ENCODE data around the gene PTRHD1.

Gene PTRHD1

DNA sequence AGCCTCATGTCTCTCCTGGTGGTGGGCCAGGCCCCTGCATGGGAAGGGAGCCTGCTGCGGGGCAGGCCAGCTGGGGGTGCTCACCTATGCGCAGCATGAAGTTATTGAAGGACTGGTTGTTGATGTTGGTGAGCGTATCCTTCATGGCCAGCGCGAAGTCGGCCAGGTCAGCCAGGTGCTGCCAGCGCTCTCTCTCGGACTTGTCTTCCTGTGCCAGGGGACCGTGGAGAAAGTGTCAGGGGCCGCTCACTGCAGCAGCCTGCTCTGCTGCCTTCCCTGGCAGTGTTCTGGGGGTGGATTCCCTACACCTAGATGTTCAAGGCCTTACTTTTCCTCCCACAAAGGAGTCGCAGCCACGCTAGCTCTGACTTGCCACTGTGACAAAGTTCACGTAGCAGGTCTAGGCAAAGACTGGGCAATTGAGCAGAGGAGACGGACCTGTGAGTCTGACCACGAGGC lies 28.3 kb upstream of the PTRHD1 start:
- Histone ChIP-seq H3K36me3 (replicated peaks) (peaks cover 7% of the 10 kb centered on the region), H3K27me3 (replicated peaks) (no peaks in the 10 kb centered on the region), H3K4me3 (ENCODE audit: low read depth, low read length) (no peak overlapping the region), H3K27ac (no peak overlapping the region)
- no peak for DNase-seq
- in situ Hi-C loops (cut with HindIII; ENCODE audit: low pct_ligation_motif_present, low sequenced_read_pairs): no loop called here
- TF ChIP-seq, protein P1, sequence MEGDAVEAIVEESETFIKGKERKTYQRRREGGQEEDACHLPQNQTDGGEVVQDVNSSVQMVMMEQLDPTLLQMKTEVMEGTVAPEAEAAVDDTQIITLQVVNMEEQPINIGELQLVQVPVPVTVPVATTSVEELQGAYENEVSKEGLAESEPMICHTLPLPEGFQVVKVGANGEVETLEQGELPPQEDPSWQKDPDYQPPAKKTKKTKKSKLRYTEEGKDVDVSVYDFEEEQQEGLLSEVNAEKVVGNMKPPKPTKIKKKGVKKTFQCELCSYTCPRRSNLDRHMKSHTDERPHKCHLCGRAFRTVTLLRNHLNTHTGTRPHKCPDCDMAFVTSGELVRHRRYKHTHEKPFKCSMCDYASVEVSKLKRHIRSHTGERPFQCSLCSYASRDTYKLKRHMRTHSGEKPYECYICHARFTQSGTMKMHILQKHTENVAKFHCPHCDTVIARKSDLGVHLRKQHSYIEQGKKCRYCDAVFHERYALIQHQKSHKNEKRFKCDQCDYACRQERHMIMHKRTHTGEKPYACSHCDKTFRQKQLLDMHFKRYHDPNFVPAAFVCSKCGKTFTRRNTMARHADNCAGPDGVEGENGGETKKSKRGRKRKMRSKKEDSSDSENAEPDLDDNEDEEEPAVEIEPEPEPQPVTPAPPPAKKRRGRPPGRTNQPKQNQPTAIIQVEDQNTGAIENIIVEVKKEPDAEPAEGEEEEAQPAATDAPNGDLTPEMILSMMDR (IDR thresholded peaks at IDR 0.05; ENCODE audit: low read depth, low read length, missing control alignments): peak; percentile 3

DNA sequence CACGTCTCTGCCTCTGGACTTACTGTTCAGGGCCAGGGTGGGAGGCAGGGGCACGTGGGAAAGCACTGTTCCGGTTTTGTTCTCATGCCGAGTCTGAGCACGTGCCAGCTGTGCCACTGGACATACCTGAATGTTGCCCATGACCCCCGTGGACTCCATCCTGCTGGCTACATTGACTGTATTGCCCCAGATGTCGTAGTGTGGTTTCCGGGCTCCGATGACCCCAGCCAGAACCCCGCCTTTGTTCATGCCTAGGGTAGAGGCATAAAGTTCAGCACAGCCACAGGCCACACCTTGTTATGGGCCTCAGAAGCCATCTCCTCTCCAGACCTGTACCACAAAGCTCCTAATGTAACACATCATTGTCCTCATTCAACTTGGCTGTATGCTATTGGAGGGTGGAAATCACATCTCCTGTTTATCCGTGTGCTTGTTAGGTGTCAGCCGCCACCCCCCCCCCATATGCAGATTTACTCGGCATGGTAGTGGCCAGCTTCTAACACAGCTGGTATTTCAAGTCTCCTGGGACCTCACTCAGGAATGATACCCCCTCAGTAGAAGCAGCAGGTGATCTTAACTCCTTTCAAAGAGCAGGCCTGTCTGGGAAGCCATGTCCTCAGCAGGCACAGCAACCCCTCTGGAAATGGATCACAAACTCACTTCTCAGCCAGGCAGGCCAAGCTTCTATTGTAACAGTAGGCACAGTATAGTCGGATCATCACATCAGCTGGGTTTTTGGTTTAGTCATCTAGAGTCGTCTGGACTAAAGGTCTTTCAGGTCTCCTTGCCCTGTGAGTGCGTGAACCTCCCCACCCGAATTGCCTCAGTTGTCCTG lies 27.6 kb upstream of the PTRHD1 start:
- no peak for DNase-seq
- TF ChIP-seq, protein P1 (IDR thresholded peaks at IDR 0.05; ENCODE audit: low read depth, low read length, missing control alignments): no peak

DNA sequence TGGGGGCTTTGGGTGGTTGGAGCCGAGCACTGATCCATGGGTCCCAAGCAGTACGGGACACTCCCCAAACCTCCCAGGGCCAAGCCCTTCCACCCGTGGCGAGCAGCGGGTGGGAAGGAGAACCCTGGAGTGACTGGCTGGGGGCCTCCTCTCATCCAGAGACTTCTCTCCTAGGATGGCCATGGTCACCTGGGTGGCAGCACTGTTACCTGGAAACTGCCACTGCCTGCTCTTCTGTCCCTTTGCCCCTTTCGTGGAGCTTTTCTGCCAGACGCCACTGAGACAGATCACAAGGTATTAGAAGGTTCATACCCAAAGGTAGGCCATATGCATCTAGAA lies 27.0 kb upstream of the PTRHD1 start:
- Histone ChIP-seq H3K4me3 (ENCODE audit: low read depth, low read length) (no peak overlapping the region), H3K27me3 (replicated peaks) (no peaks in the 10 kb centered on the region), H3K27ac (no peak overlapping the region), H3K36me3 (replicated peaks) (peaks cover 7% of the 10 kb centered on the region)
- DNase-seq: no peak
- TF ChIP-seq, protein P1 (IDR thresholded peaks at IDR 0.05; ENCODE audit: low read depth, low read length, missing control alignments): no peak
- in situ Hi-C loops (cut with HindIII; ENCODE audit: low pct_ligation_motif_present, low sequenced_read_pairs): no loop called here

More for the DNA sequence above, 27.6 kb upstream of the PTRHD1 start:
- in situ Hi-C loops (cut with HindIII; ENCODE audit: low pct_ligation_motif_present, low sequenced_read_pairs): no loop called here
- Histone ChIP-seq H3K27me3 (replicated peaks) (no peaks in the 10 kb centered on the region), H3K4me3 (ENCODE audit: low read depth, low read length) (no peak overlapping the region), H3K36me3 (replicated peaks) (peaks cover 7% of the 10 kb centered on the region), H3K27ac (no peak overlapping the region)

DNA sequence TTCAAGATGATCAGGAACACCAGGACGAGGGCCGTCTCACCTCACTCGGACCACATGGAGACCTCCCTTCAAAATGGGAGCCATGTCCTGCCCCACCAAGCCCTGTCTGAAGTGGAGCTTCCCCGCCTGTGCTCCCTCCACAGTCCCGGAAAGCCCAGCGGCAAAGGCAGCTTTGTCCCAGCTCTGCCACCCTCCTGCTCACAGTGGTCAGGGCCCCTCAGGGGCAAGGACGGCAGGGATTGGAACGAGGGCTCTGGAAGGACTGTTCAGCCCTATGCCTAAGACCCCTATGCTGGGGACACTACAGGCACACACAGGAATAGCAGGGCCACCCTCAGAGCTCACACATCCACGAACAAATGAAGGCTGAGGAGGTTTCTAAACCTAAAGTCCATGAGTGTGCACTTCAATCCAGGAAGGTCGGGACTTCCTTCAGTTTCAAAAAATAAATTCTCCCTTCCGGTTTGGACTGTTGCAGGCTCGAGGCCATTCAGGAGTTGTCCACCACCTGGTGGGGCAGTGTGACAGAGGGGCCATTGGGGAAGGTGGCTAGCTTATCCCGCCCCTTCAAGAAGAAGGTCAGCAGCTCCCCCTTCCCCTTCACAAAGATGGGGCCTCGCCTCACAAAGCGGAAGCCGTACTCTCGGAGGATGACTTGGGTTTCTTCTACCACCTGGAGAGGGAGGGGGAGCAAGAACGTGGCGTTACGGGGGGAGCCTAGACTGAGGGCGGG lies 26.4 kb upstream of the PTRHD1 start:
- Histone ChIP-seq H3K4me3 (ENCODE audit: low read depth, low read length) (no peak overlapping the region), H3K36me3 (replicated peaks) (peaks cover 7% of the 10 kb centered on the region), H3K27ac (peak overlapping the region; percentile 5), H3K27me3 (replicated peaks) (no peaks in the 10 kb centered on the region)
- TF ChIP-seq, protein P1 (IDR thresholded peaks at IDR 0.05; ENCODE audit: low read depth, low read length, missing control alignments): no peak
- no peak for DNase-seq
- in situ Hi-C loops (cut with HindIII; ENCODE audit: low pct_ligation_motif_present, low sequenced_read_pairs): no loop called here

DNA sequence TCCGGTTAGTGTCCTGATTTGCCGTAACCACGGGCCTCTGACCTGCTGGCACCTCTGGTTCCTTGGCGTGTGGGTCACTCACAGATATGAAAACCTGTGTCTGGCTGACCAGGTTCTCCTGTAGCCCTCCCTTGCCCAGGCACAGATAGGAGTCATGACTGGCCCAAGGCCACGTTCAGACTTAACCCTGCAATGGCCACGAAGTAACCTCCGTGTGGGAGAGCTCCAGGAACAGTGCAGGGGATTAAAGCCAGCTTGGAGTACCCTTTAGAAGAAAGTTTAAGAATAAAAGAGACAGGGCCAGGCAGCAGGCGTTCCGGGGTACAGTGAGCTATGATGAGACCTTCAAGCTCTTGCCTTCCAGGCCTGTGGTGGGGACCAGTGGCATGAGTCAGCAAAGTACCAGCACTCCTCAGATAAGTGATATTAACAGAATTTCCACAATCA lies 25.6 kb upstream of the PTRHD1 start:
- peak overlapping the region; percentile 5 for H3K27ac ChIP-seq
- H3K27me3 ChIP-seq (replicated peaks): no peaks in the 10 kb centered on the region
- in situ Hi-C loops (cut with HindIII; ENCODE audit: low pct_ligation_motif_present, low sequenced_read_pairs): no loop called here
- DNase-seq: peak; percentile 64
- TF ChIP-seq, protein P1 (IDR thresholded peaks at IDR 0.05; ENCODE audit: low read depth, low read length, missing control alignments): no peak
- peaks cover 7% of the 10 kb centered on the region for H3K36me3 ChIP-seq (replicated peaks)
- no peak overlapping the region for H3K4me3 ChIP-seq (ENCODE audit: low read depth, low read length)
